Activated CD4-positive, alpha-beta T cell treated with anti-CD3 and anti-CD28 coated beads, Interleukin-2, amount 10 ng/mL, durations not matched to agents 24 days and 14 days (primary cell): ENCODE measurements around the gene NOL9. TPM values are rescaled to one million over a fixed set of nuclear protein-coding genes. Genes with fewer than 3 reads are reported as not detected.

Experiments used
- DNase-seq: peaks from one replicate; pipeline ENCODE4 v3.0.0; 2022
- H3K27ac Mint-ChIP-seq: one replicate; pipeline ENCODE4 v1.8.0; 2022; ENCODE audit warnings: mild to moderate bottlenecking, mixed read lengths
- H3K27me3 Mint-ChIP-seq: one replicate; pipeline ENCODE4 v1.8.0; 2022; ENCODE audit warnings: mixed read lengths
- H3K36me3 Mint-ChIP-seq: one replicate; pipeline ENCODE4 v1.8.0; 2022; ENCODE audit warnings: low read depth, mild to moderate bottlenecking, mixed read lengths
- H3K4me1 Mint-ChIP-seq: one replicate; pipeline ENCODE4 v1.8.0; 2021; ENCODE audit warnings: mixed read lengths
- H3K4me3 Mint-ChIP-seq: one replicate; pipeline ENCODE4 v1.8.0; 2022; ENCODE audit warnings: mild to moderate bottlenecking, moderate library complexity, mixed read lengths
- H3K9me3 Mint-ChIP-seq: one replicate; pipeline ENCODE4 v1.8.0; 2021; ENCODE audit warnings: mixed read lengths
- intact Hi-C: fragments of 100-400 bp; cut with micrococcal nuclease; formaldehyde crosslinking; loops from one replicate; pipeline ENCODE4 v1.15.1; 2023
- total RNA-seq: library from RNA; stranded (reverse); gene quantifications from 2 replicates; pipeline ENCODE4 v1.2.3, GENCODE V29; 2022

NOL9 gene
- total RNA-seq, 1 donor from 2014 or later: 59.2 TPM

DNA sequence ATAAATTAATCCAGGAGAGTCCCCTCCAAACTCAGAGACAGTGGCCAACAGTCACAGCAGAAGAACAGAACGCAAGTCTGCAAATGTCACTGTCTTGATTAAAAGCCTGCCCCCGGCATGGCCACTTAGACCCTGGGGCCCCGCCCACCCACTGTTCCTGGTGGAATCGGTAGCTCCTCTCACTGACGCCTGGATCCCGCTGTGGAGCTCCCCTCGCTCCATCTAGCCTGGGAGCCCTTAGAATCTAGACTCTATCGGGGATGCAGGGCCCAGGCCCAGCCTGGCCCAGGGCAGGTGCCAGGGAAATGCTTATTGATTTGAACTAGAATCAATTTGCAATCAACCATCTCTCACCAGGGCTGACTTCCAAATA, 41.4 kb downstream of the NOL9 start:
- Mint-ChIP-seq H3K4me1 (no peaks in the 10 kb centered on the region), H3K27ac (no peak overlapping the region), H3K36me3 (no peaks in the 10 kb centered on the region), H3K27me3 (no peaks in the 10 kb centered on the region), H3K9me3 (no peaks in the 10 kb centered on the region), H3K4me3 (no peak overlapping the region)
- no peak for DNase-seq
- intact Hi-C loops: no loop called here

DNA sequence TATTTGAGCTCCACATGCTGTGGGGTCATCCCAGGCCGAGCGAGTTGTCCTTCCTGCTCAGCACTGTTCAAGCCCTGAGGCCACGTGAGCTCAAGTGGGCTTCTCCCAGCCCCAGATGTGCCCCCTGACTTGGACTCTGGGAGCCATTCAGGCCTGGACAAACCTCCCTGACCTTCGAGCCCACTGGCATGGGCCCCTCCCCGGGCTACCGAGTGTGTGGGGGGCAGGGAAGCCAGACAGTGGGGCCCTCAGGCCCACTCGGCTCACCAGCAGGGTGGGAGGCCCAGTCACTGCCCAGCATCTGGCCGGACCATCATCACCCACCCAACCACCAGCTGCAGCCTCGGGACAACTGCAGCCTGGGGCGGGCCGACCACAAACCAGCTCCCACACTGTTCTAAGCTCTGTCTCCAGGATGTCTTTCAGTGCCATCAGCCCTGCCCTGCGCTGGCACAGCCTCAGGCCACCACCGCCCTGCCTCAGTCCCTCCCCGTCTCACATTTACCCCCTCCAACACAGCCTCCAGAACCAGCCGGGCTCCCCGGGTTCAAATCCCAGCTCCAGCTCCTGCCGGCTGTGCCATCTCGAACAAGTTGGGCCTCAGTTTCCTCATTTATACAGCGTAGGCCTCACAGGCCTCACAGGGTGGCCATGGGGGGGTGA, 41.9 kb downstream of the NOL9 start:
- H3K9me3 Mint-ChIP-seq: no peaks in the 10 kb centered on the region
- intact Hi-C loops: no loop called here
- H3K4me1 Mint-ChIP-seq: no peaks in the 10 kb centered on the region
- no peaks in the 10 kb centered on the region for H3K36me3 Mint-ChIP-seq
- DNase-seq: no peak
- no peak overlapping the region for H3K4me3 Mint-ChIP-seq
- no peaks in the 10 kb centered on the region for H3K27me3 Mint-ChIP-seq
- no peak overlapping the region for H3K27ac Mint-ChIP-seq

DNA sequence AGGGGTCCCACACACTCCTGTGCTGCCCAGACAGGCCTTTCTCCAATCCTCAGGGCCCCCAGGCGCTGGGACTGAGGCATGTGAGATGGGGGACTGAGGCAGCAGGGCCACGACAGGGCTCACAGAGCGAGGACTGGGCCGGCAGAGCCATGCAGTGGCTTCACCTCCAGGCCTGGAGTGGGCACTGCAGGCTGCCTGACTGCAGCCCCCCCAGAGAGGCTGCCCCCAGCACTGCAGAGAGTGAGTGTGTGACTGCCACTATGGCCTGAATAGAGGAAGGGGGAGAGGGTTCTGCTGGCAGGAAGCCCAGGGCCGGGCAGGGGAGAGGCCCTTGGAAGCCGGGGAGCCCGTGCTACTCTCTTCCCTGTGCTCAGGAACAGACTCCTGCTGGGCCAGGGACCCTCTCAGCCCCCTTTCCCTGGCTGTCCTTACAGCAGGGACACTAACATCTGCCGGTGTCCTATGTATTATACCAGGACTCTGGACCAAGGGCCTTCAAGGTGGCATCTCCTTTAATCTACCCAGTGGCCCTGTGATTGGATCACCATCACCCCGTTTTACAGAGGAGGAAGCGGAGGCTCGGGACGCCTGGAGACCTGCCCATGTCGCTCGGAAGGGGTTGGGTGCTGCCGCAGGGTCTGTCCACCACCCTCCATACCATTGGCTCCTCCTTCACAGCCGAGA, 42.6 kb downstream of the NOL9 start:
- no peaks in the 10 kb centered on the region for H3K4me1 Mint-ChIP-seq
- H3K36me3 Mint-ChIP-seq: no peaks in the 10 kb centered on the region
- no peaks in the 10 kb centered on the region for H3K27me3 Mint-ChIP-seq
- H3K4me3 Mint-ChIP-seq: no peak overlapping the region
- intact Hi-C loops: no loop called here
- no peaks in the 10 kb centered on the region for H3K9me3 Mint-ChIP-seq
- DNase-seq: no peak
- no peak overlapping the region for H3K27ac Mint-ChIP-seq

DNA sequence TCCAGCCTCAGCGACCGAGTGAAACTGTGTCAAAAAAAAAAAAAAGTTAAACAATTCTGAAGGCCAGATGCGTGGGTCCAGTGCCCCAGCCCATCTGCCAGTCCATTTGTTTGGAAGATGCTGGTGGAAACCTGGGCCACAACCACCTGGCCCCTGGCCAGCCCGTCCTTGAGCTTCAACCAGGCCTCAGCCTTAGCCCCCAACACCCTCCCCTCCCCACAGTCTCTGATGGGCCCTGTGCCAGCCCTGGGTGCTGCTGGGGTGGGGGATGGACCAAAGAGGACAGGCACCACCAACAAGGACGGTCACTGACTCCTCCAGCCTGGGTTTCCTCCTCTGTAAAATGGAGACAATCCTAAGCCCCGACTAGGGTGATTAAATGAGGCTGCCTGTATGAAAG, 43.3 kb downstream of the NOL9 start:
- intact Hi-C loops: no loop called here
- Mint-ChIP-seq H3K9me3 (no peaks in the 10 kb centered on the region), H3K36me3 (no peaks in the 10 kb centered on the region), H3K27ac (no peak overlapping the region), H3K27me3 (no peaks in the 10 kb centered on the region), H3K4me1 (no peaks in the 10 kb centered on the region), H3K4me3 (no peak overlapping the region)
- no peak for DNase-seq

DNA sequence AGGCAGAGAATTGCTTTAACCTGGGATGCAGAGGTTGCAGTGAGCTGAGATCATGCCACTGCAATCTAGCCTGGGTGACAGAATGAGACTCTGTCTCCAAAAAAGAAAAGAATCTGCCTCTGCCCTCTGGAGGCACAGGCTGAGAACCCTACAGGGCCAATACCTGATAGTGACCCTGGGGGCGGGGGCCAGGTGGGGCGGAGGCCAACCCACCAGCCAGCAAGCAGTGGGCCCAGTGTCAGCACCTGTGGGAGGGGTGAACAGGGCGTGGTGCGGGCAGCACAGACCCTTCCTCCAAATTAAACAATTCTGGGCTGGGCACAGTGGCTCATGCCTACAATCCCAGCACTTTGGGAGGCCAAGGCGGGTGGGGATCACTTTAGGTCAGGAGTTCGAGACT, 43.8 kb downstream of the NOL9 start:
- Mint-ChIP-seq H3K9me3 (no peaks in the 10 kb centered on the region), H3K4me1 (no peaks in the 10 kb centered on the region), H3K36me3 (no peaks in the 10 kb centered on the region)

DNA sequence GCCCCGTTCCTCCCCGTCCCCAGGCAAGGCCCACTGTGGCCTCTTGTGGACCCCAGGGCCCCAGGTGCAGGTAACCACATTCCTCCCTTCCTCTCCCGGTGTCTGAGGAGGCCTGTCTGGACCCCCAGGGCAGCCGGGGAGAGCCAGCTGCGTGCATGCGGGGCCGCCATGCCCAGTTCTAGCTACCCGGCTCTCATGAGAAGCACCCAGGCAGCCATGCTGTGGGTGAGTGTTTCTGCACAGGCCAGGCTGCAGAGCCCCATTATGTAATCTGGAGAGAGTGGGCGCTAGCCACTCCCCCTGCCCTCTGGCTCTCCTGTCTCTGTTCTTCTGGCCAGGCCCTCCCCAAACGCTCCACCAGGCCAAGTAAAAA, 44.4 kb downstream of the NOL9 start:
- no peaks in the 10 kb centered on the region for H3K36me3 Mint-ChIP-seq
- H3K4me3 Mint-ChIP-seq: no peak overlapping the region
- H3K27me3 Mint-ChIP-seq: no peaks in the 10 kb centered on the region
- no peak overlapping the region for H3K27ac Mint-ChIP-seq
- no peaks in the 10 kb centered on the region for H3K9me3 Mint-ChIP-seq
- intact Hi-C loops: no loop called here
- DNase-seq: no peak
- no peaks in the 10 kb centered on the region for H3K4me1 Mint-ChIP-seq

More for the DNA sequence above, 43.8 kb downstream of the NOL9 start:
- intact Hi-C loops: no loop called here
- DNase-seq: no peak
- no peaks in the 10 kb centered on the region for H3K27me3 Mint-ChIP-seq
- H3K4me3 Mint-ChIP-seq: no peak overlapping the region
- H3K27ac Mint-ChIP-seq: no peak overlapping the region

DNA sequence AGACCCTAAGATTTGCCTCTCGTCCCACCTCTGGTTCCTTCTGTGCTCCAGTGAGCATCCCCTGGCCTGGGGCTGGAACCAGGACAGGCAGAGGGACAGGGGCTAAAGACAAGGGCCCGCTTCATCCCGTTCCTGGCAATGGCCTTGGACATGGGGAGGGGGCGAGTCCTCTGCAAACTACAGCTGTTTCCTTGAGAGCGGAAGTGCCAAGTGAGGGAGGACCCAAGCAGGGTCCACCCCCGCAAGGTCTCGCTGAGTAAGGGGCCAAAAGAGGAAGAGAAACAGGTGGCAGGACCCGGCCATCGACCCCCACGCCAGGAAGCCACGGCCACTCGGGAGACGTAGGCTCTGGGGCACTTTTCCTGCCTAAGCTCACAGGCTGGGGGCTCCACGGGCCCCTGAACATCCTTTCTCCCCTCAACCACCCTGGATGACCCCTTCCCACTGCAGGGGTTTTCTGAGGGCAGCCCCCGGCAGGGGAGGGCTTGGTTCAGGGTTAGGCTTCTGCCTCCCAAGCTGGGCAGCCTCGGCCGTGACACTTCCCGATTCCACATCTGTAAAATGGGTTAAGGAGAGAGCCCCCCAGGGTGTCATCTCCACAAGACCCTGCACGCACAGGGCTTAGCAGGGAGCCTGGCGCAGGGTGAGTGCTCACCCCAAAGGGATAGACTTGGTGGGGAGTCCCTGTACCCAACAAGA, 44.9 kb downstream of the NOL9 start:
- H3K4me3 Mint-ChIP-seq: no peak overlapping the region
- H3K27ac Mint-ChIP-seq: no peak overlapping the region
- no peaks in the 10 kb centered on the region for H3K36me3 Mint-ChIP-seq
- H3K4me1 Mint-ChIP-seq: no peaks in the 10 kb centered on the region
- H3K27me3 Mint-ChIP-seq: no peaks in the 10 kb centered on the region
- no peak for DNase-seq
- no peaks in the 10 kb centered on the region for H3K9me3 Mint-ChIP-seq
- intact Hi-C loops: no loop called here

DNA sequence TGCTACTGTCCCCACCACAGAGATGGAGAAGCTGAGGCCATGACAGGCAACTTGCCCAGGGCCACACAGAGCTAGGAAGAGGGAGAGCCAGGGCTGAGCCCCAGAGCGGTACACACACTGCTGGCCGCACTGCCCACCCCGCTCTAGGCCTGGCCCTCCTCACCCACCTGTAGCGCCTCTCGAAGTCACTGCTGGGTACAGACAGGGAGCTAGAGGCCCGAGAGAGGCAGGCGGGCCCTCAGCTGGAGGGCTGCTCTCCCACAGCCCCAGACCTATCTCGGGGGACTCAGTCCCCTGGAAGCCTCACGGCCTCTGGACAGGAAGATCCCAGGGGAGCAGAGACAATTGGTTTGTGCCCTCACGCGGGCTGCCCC, 45.5 kb downstream of the NOL9 start:
- DNase-seq: no peak
- Mint-ChIP-seq H3K27me3 (no peaks in the 10 kb centered on the region), H3K4me3 (no peak overlapping the region), H3K36me3 (no peaks in the 10 kb centered on the region), H3K27ac (no peak overlapping the region), H3K4me1 (no peaks in the 10 kb centered on the region), H3K9me3 (no peaks in the 10 kb centered on the region)
- intact Hi-C loops: no loop called here

DNA sequence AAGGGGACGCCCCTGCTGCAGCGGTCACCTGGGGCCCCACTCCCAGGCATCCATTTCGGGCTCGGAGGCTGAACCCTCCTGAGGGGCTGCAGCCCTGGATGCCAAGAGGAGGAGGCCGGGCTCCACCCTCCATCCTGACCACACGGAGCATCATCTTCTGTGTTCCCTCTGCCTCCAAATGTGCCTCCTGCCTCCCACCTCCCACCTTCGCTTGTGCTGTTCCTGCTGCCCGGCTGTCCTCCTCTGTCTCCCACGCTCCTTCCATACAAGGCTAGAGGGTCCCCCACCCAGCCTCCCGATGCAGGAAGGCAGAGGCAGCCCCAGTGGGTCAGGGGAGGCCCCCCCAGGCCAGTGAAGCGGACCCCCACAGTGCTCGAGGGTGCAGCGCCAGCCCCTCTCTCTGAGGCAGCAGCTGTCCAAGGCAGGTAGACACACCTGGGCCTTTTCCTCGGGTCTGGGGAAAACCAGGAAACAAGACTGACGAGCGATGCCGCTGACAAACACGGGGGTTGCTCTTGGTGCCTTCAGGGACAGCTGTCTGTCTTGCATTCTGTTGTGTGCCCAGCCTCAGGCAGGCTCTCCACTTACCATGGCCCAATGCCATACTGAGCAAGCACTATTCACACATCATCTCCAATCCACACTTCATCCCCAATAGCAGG, 46.0 kb downstream of the NOL9 start:
- H3K27ac Mint-ChIP-seq: no peak overlapping the region
- no peak for DNase-seq
- no peaks in the 10 kb centered on the region for H3K36me3 Mint-ChIP-seq
- H3K4me3 Mint-ChIP-seq: no peak overlapping the region
- H3K27me3 Mint-ChIP-seq: no peaks in the 10 kb centered on the region
- H3K4me1 Mint-ChIP-seq: no peaks in the 10 kb centered on the region
- intact Hi-C loops: no loop called here
- H3K9me3 Mint-ChIP-seq: no peaks in the 10 kb centered on the region

DNA sequence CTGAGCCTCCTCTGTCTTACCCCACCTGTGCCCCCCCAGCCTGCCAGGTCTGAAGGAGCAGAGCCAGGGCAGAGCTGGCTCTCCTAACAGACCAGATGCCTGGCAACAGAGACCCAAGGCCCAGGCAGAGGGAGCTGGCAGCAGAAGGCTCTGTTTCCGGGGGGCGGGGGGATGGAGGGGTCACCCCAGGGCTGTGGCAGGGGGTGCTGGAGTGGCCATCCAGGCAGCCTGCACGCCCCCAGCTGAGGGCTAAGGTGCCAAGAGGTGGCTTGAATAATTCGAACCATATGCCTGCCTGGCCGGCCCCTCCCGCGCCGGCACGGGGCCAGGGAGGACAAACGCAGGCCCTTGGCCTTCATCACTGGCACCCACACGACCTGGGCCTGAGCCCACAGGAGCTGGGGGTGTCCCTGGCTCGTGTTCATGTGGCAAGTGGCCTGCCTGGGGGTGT, 46.8 kb downstream of the NOL9 start:
- Mint-ChIP-seq H3K4me1 (no peaks in the 10 kb centered on the region), H3K27me3 (no peaks in the 10 kb centered on the region), H3K36me3 (no peaks in the 10 kb centered on the region), H3K9me3 (no peaks in the 10 kb centered on the region), H3K27ac (no peak overlapping the region), H3K4me3 (no peak overlapping the region)
- intact Hi-C loops: no loop called here
- DNase-seq: no peak

DNA sequence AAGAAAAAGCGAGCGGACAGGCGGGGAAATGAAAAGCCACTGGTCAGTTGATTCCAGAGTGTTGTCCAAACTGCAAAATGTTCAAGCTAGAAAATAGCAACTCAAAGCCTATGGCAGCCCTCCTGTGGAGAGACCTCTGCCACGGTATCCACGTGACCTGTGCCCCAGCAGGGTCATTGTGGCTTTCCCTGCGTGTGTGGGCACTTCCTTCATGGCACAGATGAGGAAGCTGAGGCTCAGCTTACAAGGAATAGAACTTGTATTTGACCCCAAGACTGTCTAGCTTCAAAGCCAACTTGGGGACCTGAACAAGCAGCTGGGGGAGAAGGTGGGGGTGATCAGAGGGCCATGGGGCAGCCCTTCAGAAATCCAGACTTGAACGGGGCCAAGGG, 47.3 kb downstream of the NOL9 start:
- H3K9me3 Mint-ChIP-seq: no peaks in the 10 kb centered on the region
- no peak for DNase-seq
- H3K27me3 Mint-ChIP-seq: no peaks in the 10 kb centered on the region
- no peaks in the 10 kb centered on the region for H3K4me1 Mint-ChIP-seq
- no peak overlapping the region for H3K4me3 Mint-ChIP-seq
- no peaks in the 10 kb centered on the region for H3K36me3 Mint-ChIP-seq
- no peak overlapping the region for H3K27ac Mint-ChIP-seq
- intact Hi-C loops: no loop called here

DNA sequence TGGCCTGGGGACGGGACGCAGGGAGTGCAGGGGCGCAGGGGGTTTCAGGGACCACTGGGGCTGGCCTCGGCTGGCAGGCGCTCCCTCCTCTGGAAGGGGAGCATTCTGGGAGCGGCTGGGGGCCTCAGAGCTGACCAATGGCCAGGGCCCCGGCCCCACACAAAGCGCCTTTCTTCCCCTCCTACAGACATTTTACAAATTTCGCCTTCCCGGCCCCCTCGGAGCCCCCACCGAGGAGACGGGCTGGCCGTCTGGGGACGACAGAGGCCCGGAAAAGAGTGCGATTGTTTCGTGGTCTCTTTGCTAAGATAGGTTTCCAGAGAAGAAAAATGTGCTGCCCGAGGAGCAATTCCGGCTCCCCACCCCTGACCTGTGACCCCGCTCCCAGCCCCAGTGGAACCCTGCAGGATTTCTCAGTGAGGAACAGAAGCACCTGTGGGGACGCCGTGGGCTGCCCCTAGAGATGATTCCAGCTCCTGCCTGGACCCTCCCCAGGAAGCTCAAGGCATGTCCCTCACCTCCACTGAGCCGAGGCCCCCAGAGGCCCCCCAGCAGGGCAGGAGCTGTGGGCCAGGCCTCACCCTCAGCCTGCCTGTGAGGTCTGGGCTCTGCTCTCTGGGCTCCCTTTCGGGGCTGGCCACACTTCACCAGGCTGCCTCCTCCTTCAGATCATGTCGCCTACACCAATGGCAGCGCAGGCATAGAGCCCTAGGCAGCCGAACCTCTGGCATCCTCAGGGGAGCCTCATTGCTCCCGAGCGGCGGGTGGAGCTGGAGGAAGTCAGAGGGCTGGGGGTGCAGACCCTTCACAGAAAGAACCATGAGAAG, 47.9 kb downstream of the NOL9 start:
- no peaks in the 10 kb centered on the region for H3K36me3 Mint-ChIP-seq
- no peak overlapping the region for H3K4me3 Mint-ChIP-seq
- DNase-seq: no peak
- no peaks in the 10 kb centered on the region for H3K9me3 Mint-ChIP-seq
- no peaks in the 10 kb centered on the region for H3K4me1 Mint-ChIP-seq
- intact Hi-C loops: no loop called here
- H3K27ac Mint-ChIP-seq: no peak overlapping the region
- H3K27me3 Mint-ChIP-seq: no peaks in the 10 kb centered on the region

DNA sequence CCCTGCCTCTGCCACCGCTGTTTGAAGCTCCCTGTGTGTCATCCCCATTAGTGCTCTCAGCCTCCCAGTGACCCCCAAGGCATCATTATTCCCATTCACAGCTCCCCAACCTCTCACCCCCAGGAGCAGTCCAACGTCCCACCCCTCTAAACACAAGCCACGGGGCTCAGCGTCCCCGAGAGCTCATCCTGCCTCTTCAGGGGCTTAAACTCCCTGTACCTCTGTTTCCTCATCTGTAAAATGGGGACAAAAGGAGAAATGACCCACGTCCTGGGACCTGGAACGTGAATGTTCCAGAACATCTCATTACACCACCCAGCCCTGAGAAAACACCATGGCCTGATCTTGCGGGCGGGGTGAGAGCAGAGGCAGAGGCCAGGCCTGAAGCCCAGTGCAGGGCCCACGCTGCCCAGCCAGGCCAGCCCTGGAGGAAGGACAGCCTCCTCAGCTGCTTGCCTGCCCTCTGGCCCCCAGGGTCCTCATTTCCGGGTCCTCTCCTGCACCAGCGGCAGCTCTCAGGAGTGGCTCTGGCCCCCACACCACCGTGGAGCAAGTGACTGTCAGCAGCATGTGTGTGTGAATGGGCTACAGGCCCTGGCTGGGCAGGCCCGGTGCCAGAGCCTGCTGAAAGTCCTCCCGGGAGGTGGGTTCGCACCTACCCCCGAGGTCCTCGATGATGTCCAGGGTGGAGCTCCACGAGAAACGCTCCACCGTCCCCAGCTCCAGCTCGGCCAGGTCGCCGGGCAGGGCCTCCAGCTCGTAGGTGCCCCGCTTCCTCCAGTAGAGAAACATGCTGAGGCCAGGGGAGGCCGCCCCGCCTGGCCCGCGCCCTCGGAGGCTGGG, 48.7 kb downstream of the NOL9 start:
- Mint-ChIP-seq H3K27ac (no peak overlapping the region), H3K9me3 (no peaks in the 10 kb centered on the region), H3K4me1 (no peaks in the 10 kb centered on the region), H3K4me3 (no peak overlapping the region), H3K27me3 (peaks cover 4% of the 10 kb centered on the region), H3K36me3 (no peaks in the 10 kb centered on the region)
- no peak for DNase-seq
- intact Hi-C loops: no loop called here
